Colonic mucosa (tissue), 4 donors: ENCODE data around the gene SLAMF1. TPM values are rescaled to one million over a fixed set of nuclear protein-coding genes. Genes with fewer than 3 reads are reported as not detected.
"Not testable (repeated sequence)": the region's sequence is repeated elsewhere in the genome, so short reads cannot be mapped to it uniquely, and the experiment has no call there.

Experiments
- DNase-seq: peaks from one replicate; pipeline ENCODE4 v3.0.0-alpha.2; 2020
- H3K27ac ChIP-seq: fragments of 200-600 bp; one replicate; pipeline ENCODE4 v1.8.0; 2021
- H3K27me3 ChIP-seq: fragments of 200-600 bp; one replicate; pipeline ENCODE4 v1.8.0; 2021
- H3K36me3 ChIP-seq: fragments of 200-600 bp; one replicate; pipeline ENCODE4 v1.8.0; 2021
- H3K4me1 ChIP-seq: fragments of 200-600 bp; one replicate; pipeline ENCODE4 v1.8.0; 2021; ENCODE audit warnings: mild to moderate bottlenecking
- H3K4me3 ChIP-seq: fragments of 200-600 bp; one replicate; pipeline ENCODE4 v1.8.0; 2021
- H3K9ac ChIP-seq, 2 donors: one replicate each; pipeline ENCODE4 v1.7.0; 2013; ENCODE audit warnings: control low read depth in 2 of 2, low read depth in 2 of 2, low read length in 2 of 2
- H3K9me3 ChIP-seq: fragments of 200-600 bp; one replicate; pipeline ENCODE4 v1.8.0; 2021
- intact Hi-C: fragments of 100-400 bp; cut with DNase I; formaldehyde crosslinking; loops from one replicate; pipeline ENCODE4 v1.14.1; 2022
- total RNA-seq, 2 donors: library from RNA; stranded (reverse); fragmentation: NEBNext Ultra II Directional in 1 of 2; extraction: Animal tissue kit (Norgen Biotek cat#: 25700) in 1 of 2; gene quantifications; one replicate each; pipeline ENCODE4 v1.2.1, GENCODE V29; 2021
- TF ChIP-seq, protein P1 (sequence below): fragments of 200-600 bp; IDR thresholded peaks from one replicate; pipeline ENCODE4 v1.8.0; 2022; ENCODE audit warnings: antibody characterized with exemption, mild to moderate bottlenecking
- donor health status: healthy.
- donor health status: DM: no; HTN: no; CAD: no.
- donor health status: DM: no; HTN: no; CAD: no.

The SLAMF1 gene
- total RNA-seq, 2 donors from 2014 or later, result 0.69 to 1.2 TPM

DNA sequence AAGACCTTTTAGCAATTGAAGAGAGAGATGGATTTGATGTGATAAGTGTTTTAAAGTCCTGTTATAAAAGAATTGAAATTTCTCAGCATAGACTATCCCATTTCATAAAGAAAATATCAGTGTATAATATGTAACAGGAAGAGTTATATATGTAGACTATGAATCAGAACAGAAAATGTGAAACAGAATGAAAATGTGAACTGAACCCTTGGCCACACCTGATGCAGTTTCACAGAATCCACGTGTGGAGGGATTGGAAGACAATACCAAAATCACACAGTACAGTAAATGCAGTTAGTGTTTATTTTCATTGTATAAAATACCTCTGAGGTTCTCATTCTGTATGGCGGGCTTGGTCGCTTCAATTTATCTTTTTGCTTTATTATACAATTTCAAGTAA lies 9.9 kb upstream of the SLAMF1 start:
- Histone ChIP-seq H3K4me1 (no peaks in the 10 kb centered on the region), H3K9ac (no peak overlapping the region), H3K36me3 (no peaks in the 10 kb centered on the region), H3K9me3 (no peaks in the 10 kb centered on the region), H3K27me3 (no peaks in the 10 kb centered on the region), H3K27ac (no peak overlapping the region), H3K4me3 (no peak overlapping the region)
- TF ChIP-seq, protein P1, sequence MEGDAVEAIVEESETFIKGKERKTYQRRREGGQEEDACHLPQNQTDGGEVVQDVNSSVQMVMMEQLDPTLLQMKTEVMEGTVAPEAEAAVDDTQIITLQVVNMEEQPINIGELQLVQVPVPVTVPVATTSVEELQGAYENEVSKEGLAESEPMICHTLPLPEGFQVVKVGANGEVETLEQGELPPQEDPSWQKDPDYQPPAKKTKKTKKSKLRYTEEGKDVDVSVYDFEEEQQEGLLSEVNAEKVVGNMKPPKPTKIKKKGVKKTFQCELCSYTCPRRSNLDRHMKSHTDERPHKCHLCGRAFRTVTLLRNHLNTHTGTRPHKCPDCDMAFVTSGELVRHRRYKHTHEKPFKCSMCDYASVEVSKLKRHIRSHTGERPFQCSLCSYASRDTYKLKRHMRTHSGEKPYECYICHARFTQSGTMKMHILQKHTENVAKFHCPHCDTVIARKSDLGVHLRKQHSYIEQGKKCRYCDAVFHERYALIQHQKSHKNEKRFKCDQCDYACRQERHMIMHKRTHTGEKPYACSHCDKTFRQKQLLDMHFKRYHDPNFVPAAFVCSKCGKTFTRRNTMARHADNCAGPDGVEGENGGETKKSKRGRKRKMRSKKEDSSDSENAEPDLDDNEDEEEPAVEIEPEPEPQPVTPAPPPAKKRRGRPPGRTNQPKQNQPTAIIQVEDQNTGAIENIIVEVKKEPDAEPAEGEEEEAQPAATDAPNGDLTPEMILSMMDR, result no peak
- intact Hi-C loops, result no loop called here
- DNase-seq, result no peak

DNA sequence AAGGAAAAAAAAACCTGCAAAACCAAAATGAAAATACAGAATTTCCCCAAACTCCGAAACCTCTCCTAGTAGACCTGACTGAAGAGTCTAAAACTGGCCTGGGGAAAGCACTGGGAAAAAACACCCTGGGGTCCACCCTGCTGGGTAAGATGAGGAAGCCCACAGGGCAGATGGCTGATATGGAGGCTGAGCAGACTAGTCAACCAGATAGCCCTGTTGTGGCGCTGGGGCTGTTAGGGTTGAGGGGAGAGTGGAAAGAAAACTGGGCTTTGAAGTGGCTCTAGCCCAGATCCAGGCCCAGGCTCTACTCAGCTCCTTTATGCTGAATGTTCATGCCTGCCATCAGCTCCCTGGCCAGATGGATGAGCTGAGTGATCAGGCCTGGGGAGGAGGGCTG lies 6.8 kb upstream of the SLAMF1 start:
- TF ChIP-seq, protein P1, result no peak
- DNase-seq, result no peak
- no peak overlapping the region for H3K9ac ChIP-seq
- no peak overlapping the region for H3K4me3 ChIP-seq
- intact Hi-C loops, result no loop called here
- H3K9me3 ChIP-seq, result no peaks in the 10 kb centered on the region
- no peaks in the 10 kb centered on the region for H3K36me3 ChIP-seq
- H3K27ac ChIP-seq, result no peak overlapping the region
- no peaks in the 10 kb centered on the region for H3K4me1 ChIP-seq
- H3K27me3 ChIP-seq, result no peaks in the 10 kb centered on the region

DNA sequence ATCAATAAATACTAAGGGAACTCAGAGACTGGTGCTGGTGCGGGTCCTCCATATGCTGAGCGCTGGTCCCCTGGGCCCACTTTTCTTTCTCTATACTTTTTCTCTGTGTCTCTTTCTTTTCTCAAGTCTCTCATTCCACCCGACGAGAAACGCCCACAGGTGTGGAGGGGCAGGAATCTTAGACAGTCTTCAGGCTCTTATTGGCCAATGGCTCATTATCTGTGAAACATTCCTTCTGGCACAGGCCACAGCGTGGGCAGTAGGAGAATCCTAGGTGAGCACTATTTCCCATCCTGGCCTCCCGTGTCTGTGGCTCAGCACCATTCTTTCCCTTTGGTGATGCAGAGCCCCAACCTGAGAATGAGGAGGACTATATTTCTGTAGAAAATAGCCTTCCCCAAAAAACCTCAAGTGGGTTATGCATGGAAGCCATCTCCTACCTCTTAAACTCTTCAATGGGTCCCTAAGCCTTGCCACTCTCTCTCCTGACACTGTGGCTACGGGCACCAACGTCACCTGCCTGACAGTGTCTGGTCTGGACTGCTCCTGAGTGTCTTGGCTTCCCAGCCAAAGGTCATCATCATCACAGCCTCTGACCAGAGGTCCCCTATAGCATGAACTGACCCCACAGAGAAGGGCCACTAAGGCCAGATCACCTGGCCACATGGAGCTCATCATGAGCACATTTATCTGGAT lies 6.2 kb upstream of the SLAMF1 start:
- intact Hi-C loops, result no loop called here
- H3K9ac ChIP-seq, result no peak overlapping the region
- H3K36me3 ChIP-seq, result no peaks in the 10 kb centered on the region
- no peak overlapping the region for H3K27ac ChIP-seq
- no peaks in the 10 kb centered on the region for H3K27me3 ChIP-seq
- no peak overlapping the region for H3K4me3 ChIP-seq
- H3K9me3 ChIP-seq, result no peaks in the 10 kb centered on the region
- no peak for DNase-seq
- no peaks in the 10 kb centered on the region for H3K4me1 ChIP-seq
- TF ChIP-seq, protein P1, result no peak

DNA sequence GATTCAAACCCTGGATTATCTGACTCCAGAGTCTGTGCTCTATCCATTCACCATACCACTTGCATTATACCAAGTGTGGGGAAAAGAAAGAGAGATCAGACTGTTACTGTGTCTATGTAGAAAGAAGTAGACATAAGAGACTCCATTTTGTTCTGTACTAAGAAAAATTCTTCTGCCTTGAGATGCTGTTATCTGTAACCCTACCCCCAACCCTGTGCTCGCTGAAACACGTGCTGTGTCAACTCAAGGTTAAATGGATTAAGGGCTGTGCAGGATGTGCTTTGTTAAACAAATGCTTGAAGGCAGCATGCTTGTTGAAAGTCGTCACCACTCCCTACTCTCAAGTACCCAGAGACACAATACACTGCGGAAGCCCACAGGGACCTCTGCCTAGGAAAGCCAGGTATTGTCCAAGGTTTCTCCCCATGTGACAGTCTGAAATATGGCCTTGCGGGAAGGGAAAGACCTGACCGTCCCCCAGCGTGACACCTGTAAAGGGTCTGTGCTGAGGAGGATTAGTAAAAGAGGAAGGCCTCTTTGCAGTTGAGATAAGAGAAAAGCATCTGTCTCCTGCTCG lies 5.3 kb upstream of the SLAMF1 start:
- H3K27ac ChIP-seq, H3K4me3 ChIP-seq, intact Hi-C loops, H3K9me3 ChIP-seq, H3K27me3 ChIP-seq, H3K4me1 ChIP-seq, DNase-seq, H3K9ac ChIP-seq, H3K36me3 ChIP-seq: not testable (repeated sequence)

DNA sequence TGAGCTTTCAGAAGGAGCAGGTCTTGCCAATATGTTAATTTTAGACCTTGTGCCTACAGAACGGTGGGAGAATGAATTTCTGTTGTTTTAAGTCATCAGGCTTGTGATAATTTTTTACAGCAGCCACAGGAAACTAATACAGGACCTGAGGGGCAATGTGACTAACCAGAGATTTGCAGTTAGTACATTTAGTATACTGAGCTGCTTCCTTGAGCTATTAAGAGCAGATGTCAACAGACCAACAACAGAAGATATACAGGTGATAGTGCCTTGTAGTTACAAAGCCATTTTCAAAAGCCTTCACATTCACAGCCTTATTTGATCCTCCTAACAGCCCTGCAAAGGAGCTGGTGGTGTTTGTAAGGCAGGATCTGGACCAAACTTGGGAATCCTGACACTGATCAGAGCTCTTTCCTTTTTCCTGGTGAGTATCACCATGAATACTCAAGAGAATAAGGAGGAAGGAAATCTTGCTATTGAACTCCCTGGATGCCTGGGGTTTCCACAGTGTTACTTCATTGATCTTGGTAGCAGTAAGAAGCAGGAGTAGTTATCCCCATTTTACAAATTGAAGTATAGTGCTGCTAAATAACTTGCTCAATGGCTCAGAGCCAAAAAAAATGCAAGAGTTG lies 4.7 kb upstream of the SLAMF1 start:
- no peak for DNase-seq
- no peaks in the 10 kb centered on the region for H3K36me3 ChIP-seq
- no peak overlapping the region for H3K9ac ChIP-seq
- no peak overlapping the region for H3K4me3 ChIP-seq
- no peaks in the 10 kb centered on the region for H3K9me3 ChIP-seq
- H3K4me1 ChIP-seq, result no peaks in the 10 kb centered on the region
- TF ChIP-seq, protein P1, result no peak
- no peak overlapping the region for H3K27ac ChIP-seq
- H3K27me3 ChIP-seq, result no peaks in the 10 kb centered on the region
- intact Hi-C loops, result no loop called here

DNA sequence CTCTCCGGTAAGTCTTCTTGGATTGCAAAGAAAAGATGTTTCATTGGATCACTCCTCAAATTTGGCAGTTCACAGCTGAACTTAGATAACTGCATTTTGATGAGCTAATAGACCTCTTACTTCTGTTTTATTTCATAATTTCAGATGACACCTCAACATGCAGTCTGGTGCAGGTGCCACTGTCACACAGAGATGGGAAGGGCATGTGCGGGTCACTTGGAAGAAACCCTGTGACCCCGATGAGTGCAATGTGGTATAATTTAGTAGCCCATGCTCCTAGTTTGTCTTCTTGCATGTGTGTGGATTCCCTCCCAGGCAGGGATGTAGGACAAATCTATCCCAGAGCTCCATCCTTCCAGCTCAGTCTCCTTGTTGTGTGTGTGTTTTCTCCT lies 481 bp upstream of the SLAMF1 start:
- peak overlapping the region; percentile 38 for H3K27ac ChIP-seq
- no peaks in the 10 kb centered on the region for H3K4me1 ChIP-seq
- no peak overlapping the region for H3K9ac ChIP-seq
- TF ChIP-seq, protein P1, result no peak
- H3K9me3 ChIP-seq, result no peaks in the 10 kb centered on the region
- intact Hi-C loops, result no loop called here
- no peaks in the 10 kb centered on the region for H3K36me3 ChIP-seq
- H3K27me3 ChIP-seq, result no peaks in the 10 kb centered on the region
- H3K4me3 ChIP-seq, result peak overlapping the region; percentile 18
- no peak for DNase-seq
